Measurements from ENCODE around the gene BTBD18.

DNA sequence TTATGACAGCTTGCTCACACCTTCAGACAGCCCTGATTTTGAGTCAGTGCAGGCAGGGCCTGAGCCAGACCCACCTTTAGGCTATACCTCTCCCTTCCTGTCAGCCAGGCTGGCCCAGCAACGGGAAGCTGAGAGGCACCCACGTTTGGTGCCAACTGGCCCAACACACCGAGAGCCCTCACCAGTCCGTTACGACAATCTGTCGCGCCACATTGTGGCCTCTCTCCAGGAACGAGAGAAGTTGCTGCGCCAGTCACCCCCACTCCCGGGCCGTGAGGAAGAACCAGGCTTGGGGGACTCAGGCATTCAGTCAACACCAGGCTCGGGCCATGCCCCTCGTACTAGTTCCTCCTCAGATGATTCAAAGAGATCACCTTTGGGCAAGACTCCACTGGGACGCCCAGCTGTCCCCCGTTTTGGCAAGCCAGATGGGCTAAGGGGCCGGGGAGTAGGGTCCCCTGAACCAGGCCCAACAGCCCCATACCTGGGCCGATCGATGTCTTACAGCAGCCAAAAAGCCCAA lies 52.7 kb downstream of the BTBD18 start:
- TF ChIP-seq, protein P1, sequence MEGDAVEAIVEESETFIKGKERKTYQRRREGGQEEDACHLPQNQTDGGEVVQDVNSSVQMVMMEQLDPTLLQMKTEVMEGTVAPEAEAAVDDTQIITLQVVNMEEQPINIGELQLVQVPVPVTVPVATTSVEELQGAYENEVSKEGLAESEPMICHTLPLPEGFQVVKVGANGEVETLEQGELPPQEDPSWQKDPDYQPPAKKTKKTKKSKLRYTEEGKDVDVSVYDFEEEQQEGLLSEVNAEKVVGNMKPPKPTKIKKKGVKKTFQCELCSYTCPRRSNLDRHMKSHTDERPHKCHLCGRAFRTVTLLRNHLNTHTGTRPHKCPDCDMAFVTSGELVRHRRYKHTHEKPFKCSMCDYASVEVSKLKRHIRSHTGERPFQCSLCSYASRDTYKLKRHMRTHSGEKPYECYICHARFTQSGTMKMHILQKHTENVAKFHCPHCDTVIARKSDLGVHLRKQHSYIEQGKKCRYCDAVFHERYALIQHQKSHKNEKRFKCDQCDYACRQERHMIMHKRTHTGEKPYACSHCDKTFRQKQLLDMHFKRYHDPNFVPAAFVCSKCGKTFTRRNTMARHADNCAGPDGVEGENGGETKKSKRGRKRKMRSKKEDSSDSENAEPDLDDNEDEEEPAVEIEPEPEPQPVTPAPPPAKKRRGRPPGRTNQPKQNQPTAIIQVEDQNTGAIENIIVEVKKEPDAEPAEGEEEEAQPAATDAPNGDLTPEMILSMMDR (IDR thresholded peaks at IDR 0.05; ENCODE audit: insufficient read depth, low read length), result no peak
- no peak for TF ChIP-seq POLR2AphosphoS5 (IDR thresholded peaks at IDR 0.05; ENCODE audit: low read depth)

All from HL-60 (cell line).